HFFc6 (cell line): ENCODE data around the gene RNF157. TPM values are rescaled to one million over a fixed set of nuclear protein-coding genes. Genes with fewer than 3 reads are reported as not detected.

Experiments used
- DNase-seq: peaks from one replicate; pipeline ENCODE4 v3.0.0-alpha.2; 2018
- H3K27ac Mint-ChIP-seq: 2 replicates; pipeline ENCODE4 v1.8.0; 2020; ENCODE audit warnings: mild to moderate bottlenecking, mixed read lengths
- H3K27me3 Mint-ChIP-seq: 2 replicates; pipeline ENCODE4 v1.8.0; 2021; ENCODE audit warnings: mild to moderate bottlenecking, moderate library complexity, mixed read lengths; ENCODE audit not compliant: insufficient read depth
- H3K36me3 Mint-ChIP-seq: 2 replicates; pipeline ENCODE4 v1.8.0; 2021; ENCODE audit warnings: low read depth, mixed read lengths
- H3K4me1 Mint-ChIP-seq: 2 replicates; pipeline ENCODE4 v1.8.0; 2020; ENCODE audit warnings: low read depth, mixed read lengths
- H3K4me3 Mint-ChIP-seq: 2 replicates; pipeline ENCODE4 v1.8.0; 2020; ENCODE audit warnings: mild to moderate bottlenecking, moderate library complexity, mixed read lengths
- H3K9me3 Mint-ChIP-seq: 2 replicates; pipeline ENCODE4 v1.8.0; 2020; ENCODE audit warnings: mild to moderate bottlenecking, mixed read lengths
- total RNA-seq, 6 experiments: library from RNA; stranded (reverse); fragmentation: NEBNext Ultra II Directional; extraction: Animal tissue kit (Norgen Biotek cat#: 25700); gene quantifications; 2 replicates in 1 of 6; 3 replicates in 5 of 6; pipeline ENCODE4 v1.2.3, GENCODE V29; 2021
- TF ChIP-seq, protein P1 (sequence below): fragments of 200-600 bp; sonication (generic); IDR thresholded peaks from 2 replicates; pipeline ENCODE4 v1.5.0; 2021; ENCODE audit warnings: antibody characterized with exemption, mild to moderate bottlenecking

The RNF157 gene
- total RNA-seq, 6 experiments from 2014 or later = 0.11 to 0.19 (median 0.18) TPM; not detected in 3

DNA sequence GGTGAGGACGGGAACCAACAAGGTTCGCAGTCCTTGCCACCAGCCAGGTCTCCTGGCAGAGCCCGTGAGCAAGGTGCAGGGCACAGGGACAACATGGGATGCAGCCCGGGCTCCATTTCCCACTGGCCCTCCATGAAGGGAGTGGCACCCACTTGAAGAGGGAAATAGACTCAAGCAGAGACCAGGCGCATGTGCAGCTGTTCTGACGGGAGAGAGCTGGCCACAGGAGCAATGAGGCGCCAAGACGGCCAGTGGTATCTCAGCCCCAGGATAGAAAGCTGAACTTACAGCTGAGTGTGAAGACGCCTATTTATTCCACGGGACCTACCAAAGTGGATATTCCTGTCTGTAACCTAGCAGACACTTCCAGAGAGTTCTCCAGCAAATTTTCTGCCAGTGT, 91.1 kb downstream of the RNF157 start:
- no peak for DNase-seq
- TF ChIP-seq, protein P1, sequence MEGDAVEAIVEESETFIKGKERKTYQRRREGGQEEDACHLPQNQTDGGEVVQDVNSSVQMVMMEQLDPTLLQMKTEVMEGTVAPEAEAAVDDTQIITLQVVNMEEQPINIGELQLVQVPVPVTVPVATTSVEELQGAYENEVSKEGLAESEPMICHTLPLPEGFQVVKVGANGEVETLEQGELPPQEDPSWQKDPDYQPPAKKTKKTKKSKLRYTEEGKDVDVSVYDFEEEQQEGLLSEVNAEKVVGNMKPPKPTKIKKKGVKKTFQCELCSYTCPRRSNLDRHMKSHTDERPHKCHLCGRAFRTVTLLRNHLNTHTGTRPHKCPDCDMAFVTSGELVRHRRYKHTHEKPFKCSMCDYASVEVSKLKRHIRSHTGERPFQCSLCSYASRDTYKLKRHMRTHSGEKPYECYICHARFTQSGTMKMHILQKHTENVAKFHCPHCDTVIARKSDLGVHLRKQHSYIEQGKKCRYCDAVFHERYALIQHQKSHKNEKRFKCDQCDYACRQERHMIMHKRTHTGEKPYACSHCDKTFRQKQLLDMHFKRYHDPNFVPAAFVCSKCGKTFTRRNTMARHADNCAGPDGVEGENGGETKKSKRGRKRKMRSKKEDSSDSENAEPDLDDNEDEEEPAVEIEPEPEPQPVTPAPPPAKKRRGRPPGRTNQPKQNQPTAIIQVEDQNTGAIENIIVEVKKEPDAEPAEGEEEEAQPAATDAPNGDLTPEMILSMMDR = no peak
- Mint-ChIP-seq H3K27me3 (peaks cover 17% of the 10 kb centered on the region), H3K27ac (no peak overlapping the region), H3K4me1 (no peaks in the 10 kb centered on the region), H3K4me3 (no peak overlapping the region), H3K36me3 (no peaks in the 10 kb centered on the region), H3K9me3 (no peaks in the 10 kb centered on the region)

GRCh38 chr17:76148015-76148326, 92.3 kb downstream of the RNF157 start:
- Mint-ChIP-seq H3K4me1 (no peaks in the 10 kb centered on the region), H3K36me3 (no peaks in the 10 kb centered on the region)

DNA sequence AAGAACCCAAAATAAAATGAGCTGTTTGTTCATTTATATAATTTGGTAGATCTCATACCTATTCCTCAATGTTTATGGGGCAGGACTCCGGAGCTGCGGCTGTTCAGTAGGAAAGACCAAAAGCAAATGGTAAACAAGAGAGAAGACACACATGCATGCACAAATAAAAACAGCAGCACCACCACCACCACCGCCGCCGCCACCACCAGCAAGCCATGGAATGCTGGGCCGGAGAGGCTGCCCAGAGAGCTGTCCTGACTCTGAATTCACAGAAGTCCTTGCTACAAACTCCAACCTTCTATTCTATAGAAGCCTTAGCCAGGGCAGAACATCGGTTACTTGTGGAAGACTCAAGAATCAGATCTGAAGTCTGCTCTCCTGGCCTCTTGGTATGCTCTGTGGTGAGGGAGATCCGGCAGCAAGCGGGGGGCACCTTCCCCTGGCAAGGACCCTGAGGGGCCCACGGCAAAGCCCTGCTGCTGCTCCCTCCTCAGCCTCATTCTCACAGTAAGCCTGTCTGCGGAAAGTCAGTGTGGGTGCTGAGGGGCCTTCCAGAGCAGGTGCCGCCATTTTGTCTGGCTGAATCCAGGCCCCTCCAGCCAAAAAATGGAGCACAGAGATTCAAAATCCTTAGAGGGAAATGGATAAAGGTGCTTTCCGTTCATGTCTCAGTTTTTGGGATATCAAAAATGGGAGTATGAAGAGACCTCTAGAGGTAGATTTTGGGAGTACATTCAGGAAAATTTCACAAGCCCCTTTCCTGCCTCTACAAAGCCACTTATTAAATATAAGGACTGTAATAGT, 92.9 kb downstream of the RNF157 start:
- no peaks in the 10 kb centered on the region for H3K4me1 Mint-ChIP-seq
- H3K4me3 Mint-ChIP-seq = no peak overlapping the region
- no peaks in the 10 kb centered on the region for H3K36me3 Mint-ChIP-seq
- TF ChIP-seq, protein P1 = peak; percentile 76
- H3K27me3 Mint-ChIP-seq = peaks cover 12% of the 10 kb centered on the region
- DNase-seq = peak; percentile 15
- H3K9me3 Mint-ChIP-seq = no peaks in the 10 kb centered on the region
- H3K27ac Mint-ChIP-seq = no peak overlapping the region

More at GRCh38 chr17:76148015-76148326, 92.3 kb downstream of the RNF157 start:
- TF ChIP-seq, protein P1 = peak; percentile 42; the same call in 1 of the 2 replicates
- Mint-ChIP-seq H3K4me3 (no peak overlapping the region), H3K27me3 (peaks cover 13% of the 10 kb centered on the region), H3K9me3 (no peaks in the 10 kb centered on the region), H3K27ac (no peak overlapping the region)
- no peak for DNase-seq

GRCh38 chr17:76146053-76146851, 94.0 kb downstream of the RNF157 start:
- Mint-ChIP-seq H3K4me3 (no peak overlapping the region), H3K27me3 (peaks cover 12% of the 10 kb centered on the region), H3K4me1 (peaks cover 6% of the 10 kb centered on the region; the same call in 1 of the 2 replicates), H3K36me3 (no peaks in the 10 kb centered on the region), H3K9me3 (no peaks in the 10 kb centered on the region), H3K27ac (no peak overlapping the region)
- TF ChIP-seq, protein P1 = no peak
- DNase-seq = no peak

DNA sequence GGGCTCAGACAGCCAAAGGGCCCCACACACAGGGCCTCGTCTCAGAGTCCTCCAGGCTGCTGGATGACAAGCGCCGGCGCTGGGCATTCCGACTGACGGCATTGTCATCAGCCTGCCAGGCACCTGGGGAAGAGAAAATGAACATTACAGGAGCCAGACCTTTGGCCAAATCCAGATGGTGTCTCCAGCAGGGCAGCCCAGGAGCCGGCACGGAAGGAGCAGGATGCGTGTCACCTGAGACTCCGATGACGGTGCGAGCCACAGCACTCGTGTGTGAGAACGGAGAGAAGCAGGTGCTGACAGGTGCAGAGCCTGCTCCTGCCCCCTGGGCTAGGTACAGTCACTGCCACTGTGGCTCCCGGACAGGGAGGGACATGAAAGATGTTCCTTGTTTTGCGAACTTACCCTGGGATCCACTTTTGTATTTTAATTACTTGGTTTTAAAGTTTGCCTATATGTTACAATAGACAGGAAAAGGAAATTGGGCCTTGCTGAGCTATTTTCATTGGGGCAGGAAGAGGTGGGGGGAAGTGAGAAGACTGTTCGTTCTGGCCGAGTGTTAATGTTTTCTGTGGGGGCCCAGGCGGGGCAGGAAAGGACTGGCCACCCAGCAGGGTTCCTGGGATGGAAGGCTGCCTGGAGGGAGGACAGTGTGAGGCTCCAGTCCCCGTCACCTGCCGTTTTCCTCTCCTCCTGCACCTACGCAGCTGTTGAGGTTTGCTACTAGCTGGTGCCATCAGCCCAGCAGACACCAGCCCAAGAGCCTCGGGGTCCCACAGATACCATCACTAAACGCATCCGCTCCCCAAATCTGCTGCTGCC, 94.9 kb downstream of the RNF157 start:
- H3K9me3 Mint-ChIP-seq = no peaks in the 10 kb centered on the region
- DNase-seq = no peak
- no peaks in the 10 kb centered on the region for H3K36me3 Mint-ChIP-seq
- H3K4me3 Mint-ChIP-seq = no peak overlapping the region
- peaks cover 6% of the 10 kb centered on the region; the same call in 1 of the 2 replicates for H3K4me1 Mint-ChIP-seq
- TF ChIP-seq, protein P1 = no peak
- no peak overlapping the region for H3K27ac Mint-ChIP-seq
- peaks cover 12% of the 10 kb centered on the region for H3K27me3 Mint-ChIP-seq
